Measurements from ENCODE around the gene ENGASE.

DNA sequence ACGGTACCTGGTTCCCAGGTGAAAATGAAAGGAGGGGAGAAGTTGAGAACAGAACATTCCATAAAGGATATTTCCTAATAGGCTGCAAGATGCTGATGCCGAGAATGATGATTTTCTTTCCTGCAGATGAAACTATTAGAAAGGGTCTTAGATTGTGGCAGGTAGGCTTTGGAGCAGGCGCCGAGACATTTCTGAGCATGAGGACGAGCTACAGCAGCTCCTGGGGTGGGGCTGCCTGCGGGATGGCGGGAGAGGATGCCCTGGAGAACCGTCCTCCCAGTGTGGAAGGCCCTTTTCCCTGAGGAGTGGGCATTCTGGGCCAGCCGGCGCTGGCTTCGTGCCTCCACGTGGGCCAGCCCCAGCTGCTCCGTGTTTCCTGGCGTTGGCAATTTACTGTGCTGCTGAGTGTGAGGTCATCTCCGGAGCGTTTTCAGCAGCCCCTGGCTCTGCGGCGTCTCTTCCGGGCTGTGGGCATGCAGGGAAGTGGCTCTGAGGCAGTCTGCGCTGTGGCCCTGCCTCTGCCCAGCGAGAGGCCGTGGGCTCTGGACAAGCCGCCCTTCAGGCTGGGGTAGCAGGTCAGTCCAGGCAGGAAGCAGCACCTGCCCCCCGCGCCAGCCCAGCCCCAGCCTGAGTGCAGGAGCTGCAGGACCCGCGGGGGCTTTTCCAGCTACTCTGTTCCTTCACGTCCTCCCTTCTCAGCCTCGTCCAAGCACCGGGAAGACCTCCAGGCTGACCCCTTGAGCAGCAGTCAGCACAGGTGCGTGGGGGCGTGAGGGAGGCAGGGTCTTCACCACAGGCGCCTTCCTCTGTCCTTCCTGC is 12.2 kb downstream of the ENGASE start:
- no peak for TF ChIP-seq CTCF (IDR thresholded peaks at IDR 0.05; ENCODE audit: insufficient read depth, low read depth, low read length)
- TF ChIP-seq EZH2 (IDR thresholded peaks at IDR 0.05; ENCODE audit: insufficient read depth, low read length), result no peak
